Common myeloid progenitor, CD34-positive (primary cell): Measurements from ENCODE around the gene IRGC.
"Not testable (repeated sequence)": the region's sequence is repeated elsewhere in the genome, so short reads cannot be mapped to it uniquely, and the experiment has no call there.

ENCODE experiments used
- CTCF ChIA-PET: fragments of 350-600 bp; sonication (Branson Sonifier 250); formaldehyde crosslinking; loops from one replicate; lab custom pipeline; 2021; ENCODE audit warnings: antibody characterized with exemption; lab: Charles Lee
- POLR2A ChIA-PET: fragments of 350-600 bp; sonication (Branson Sonifier 250); formaldehyde crosslinking; loops from one replicate; lab custom pipeline; 2021; ENCODE audit warnings: antibody characterized with exemption; lab: Charles Lee
- DNase-seq, 3 donors: peaks; one replicate each; pipeline versions ENCODE4 v3.0.0 to v3.0.0-alpha.2; 2013
- H3K27ac ChIP-seq, 2 experiments: 1 replicate in 1 of 2; 2 replicates in 1 of 2; pipeline ENCODE4 v1.7.0; 2013; ENCODE audit warnings: inconsistent platforms in 2 of 2, low read length in 2 of 2, mild to moderate bottlenecking in 2 of 2, low read depth in 1 of 2, moderate library complexity in 1 of 2; ENCODE audit not compliant: severe bottlenecking in 2 of 2, insufficient read depth in 1 of 2, poor library complexity in 1 of 2
- H3K27me3 ChIP-seq, 5 experiments: replicated peaks in 2 of 5; 1 replicate in 3 of 5; 2 replicates in 2 of 5; pipeline versions ENCODE4 v1.6.1 to v1.7.0; 2013; ENCODE audit warnings: low read length in 4 of 5, mild to moderate bottlenecking in 2 of 5, moderate library complexity in 2 of 5, inconsistent platforms in 1 of 5; ENCODE audit not compliant: insufficient read depth in 5 of 5, control insufficient read depth in 4 of 5
- H3K36me3 ChIP-seq, 4 experiments: 1 replicate in 2 of 4; 2 replicates in 2 of 4; pipeline versions ENCODE4 v1.6.1 to v1.7.0; 2013; ENCODE audit warnings: low read length in 3 of 4, control low read depth in 1 of 4, mild to moderate bottlenecking in 1 of 4; ENCODE audit not compliant: control insufficient read depth in 4 of 4, insufficient read depth in 4 of 4
- H3K4me1 ChIP-seq, 4 experiments: 1 replicate in 3 of 4; 2 replicates in 1 of 4; pipeline versions ENCODE4 v1.6.1 to v1.7.1; 2013; ENCODE audit warnings: low read length in 3 of 4, mild to moderate bottlenecking in 3 of 4, control low read depth in 1 of 4, inconsistent platforms in 1 of 4, moderate library complexity in 1 of 4; ENCODE audit not compliant: control insufficient read depth in 4 of 4, insufficient read depth in 4 of 4; ENCODE audit errors: control extremely low read depth in 1 of 4
- H3K4me3 ChIP-seq, 7 experiments: 1 replicate in 4 of 7; 2 replicates in 3 of 7; pipeline versions ENCODE4 v1.5.1 to v1.7.0; 2013; ENCODE audit warnings: mild to moderate bottlenecking in 7 of 7, low read length in 6 of 7, moderate library complexity in 6 of 7, inconsistent platforms in 2 of 7, low read depth in 2 of 7, control low read depth in 1 of 7; ENCODE audit not compliant: insufficient read depth in 4 of 7, control insufficient read depth in 1 of 7; ENCODE audit errors: extremely low read depth in 1 of 7
- H3K9me3 ChIP-seq, 5 experiments: 1 replicate in 4 of 5; 2 replicates in 1 of 5; pipeline versions ENCODE4 v1.6.1 to v1.7.1; 2013; ENCODE audit warnings: low read length in 4 of 5, mild to moderate bottlenecking in 2 of 5, inconsistent platforms in 1 of 5, low read depth in 1 of 5, moderate library complexity in 1 of 5; ENCODE audit not compliant: control insufficient read depth in 4 of 5, insufficient read depth in 2 of 5; ENCODE audit errors: control extremely low read depth in 1 of 5
- WGBS: methylation state at CpG from one replicate; pipeline ENCODE4 v1.1.5; 2013; ENCODE audit not compliant: insufficient coverage; 5-methylcytosine and 5-hydroxymethylcytosine counted together

The IRGC gene

GRCh38 chr19:43755256-43755801 is 39.5 kb downstream of the IRGC start:
- CTCF ChIA-PET: interaction anchor here (1.0 to 9.7 kb wide), 7 partner anchors 8 to 87 kb away, joined by 3 to 65 read pairs (median 4); no protein-coding TSS in a partner anchor
- peaks cover 4 to 43% (median 28%) of the 10 kb centered on the region in 4 experiments for H3K4me1 ChIP-seq

GRCh38 chr19:43759515-43759914 is 43.6 kb downstream of the IRGC start:
- no peak for DNase-seq
- CTCF ChIA-PET: interaction anchor here (1.3 to 2.9 kb wide), 5 partner anchors 12 to 160 kb away, joined by 3 to 18 read pairs (median 4); no protein-coding TSS in a partner anchor
- H3K27ac ChIP-seq: no peak overlapping the region
- H3K4me3 ChIP-seq: no peak overlapping the region
- H3K4me1 ChIP-seq: peaks cover 0 to 38% (median 22%) of the 10 kb centered on the region in 4 experiments
- H3K27me3 ChIP-seq: no peaks in the 10 kb centered on the region
- peaks cover 0 to 6% (median 1%) of the 10 kb centered on the region in 4 experiments for H3K36me3 ChIP-seq
- 100% methylated on average over 5 of the region's 5 CpGs for WGBS
- no peaks in the 10 kb centered on the region for H3K9me3 ChIP-seq
- POLR2A ChIA-PET: no interaction called here

More at GRCh38 chr19:43755256-43755801, 39.5 kb downstream of the IRGC start:
- Histone ChIP-seq H3K9me3 (no peaks in the 10 kb centered on the region), H3K27me3 (no peaks in the 10 kb centered on the region), H3K4me3 (peak overlapping the region; percentile 73 to 94 (median 88)), H3K36me3 (peaks cover 3 to 21% (median 9%) of the 10 kb centered on the region in 4 experiments), H3K27ac (peak overlapping the region; percentile 79 to 94)
- POLR2A ChIA-PET: interaction anchor here (0.6 to 2.0 kb wide), 3 partner anchors 10 to 93 kb away, joined by 3 to 9 read pairs (median 3); no protein-coding TSS in a partner anchor
- peak; percentile 77 to 82 (median 80) for DNase-seq
- under 1% methylated on average over 18 of the region's 28 CpGs for WGBS

GRCh38 chr19:43760941-43761340 is 45.1 kb downstream of the IRGC start:
- Histone ChIP-seq H3K27me3 (no peaks in the 10 kb centered on the region), H3K36me3 (peaks cover 0 to 17% (median 9%) of the 10 kb centered on the region in 4 experiments), H3K4me3 (no peak overlapping the region), H3K27ac (no peak overlapping the region), H3K9me3 (no peaks in the 10 kb centered on the region), H3K4me1 (peaks cover 0 to 44% (median 21%) of the 10 kb centered on the region in 4 experiments)
- no peak for DNase-seq
- no CpG with 5 or more reads among the region's 4 CpGs for WGBS
- ChIA-PET POLR2A (interaction anchor here (0.8 kb wide), 1 partner anchor 15 kb away, joined by 6 read pairs; no protein-coding TSS in a partner anchor), CTCF (interaction anchor here (0.8 to 10.3 kb wide), 3 partner anchors 16 to 48 kb away, joined by 3 to 149 read pairs (median 5); partner anchors contain the start of gene KCNN4)

GRCh38 chr19:43762814-43763213 is 46.9 kb downstream of the IRGC start:
- Histone ChIP-seq H3K9me3 (no peaks in the 10 kb centered on the region), H3K36me3 (peaks cover 0 to 29% (median 24%) of the 10 kb centered on the region in 4 experiments), H3K4me1 (peaks cover 0 to 45% (median 25%) of the 10 kb centered on the region in 4 experiments), H3K4me3 (no peak overlapping the region), H3K27ac (no peak overlapping the region), H3K27me3 (no peaks in the 10 kb centered on the region)
- POLR2A ChIA-PET: no interaction called here
- CTCF ChIA-PET: interaction anchor here (0.7 to 10.3 kb wide), 7 partner anchors 8 to 80 kb away, joined by 3 to 149 read pairs (median 6); partner anchors contain the start of gene KCNN4
- no peak for DNase-seq
- 100% methylated on average over 2 of the region's 3 CpGs for WGBS

GRCh38 chr19:43763473-43763939 is 47.6 kb downstream of the IRGC start:
- CTCF ChIA-PET: interaction anchor here (0.7 to 10.3 kb wide), 8 partner anchors 8 to 81 kb away, joined by 3 to 149 read pairs (median 5); partner anchors contain the start of genes KCNN4 and SMG9
- POLR2A ChIA-PET: interaction anchor here (0.8 kb wide), 1 partner anchor 14 kb away, joined by 4 read pairs; no protein-coding TSS in a partner anchor

GRCh38 chr19:43764684-43765083 is 48.8 kb downstream of the IRGC start:
- H3K27ac ChIP-seq: peak overlapping the region in 1 of 2 experiments; percentile 70
- CTCF ChIA-PET: interaction anchor here (1.7 to 10.3 kb wide), 3 partner anchors 11 to 20 kb away, joined by 6 to 149 read pairs (median 65); partner anchors contain the start of genes KCNN4 and SMG9
- POLR2A ChIA-PET: interaction anchor here (0.6 kb wide), 1 partner anchor 9 kb away, joined by 3 read pairs; no protein-coding TSS in a partner anchor
- not testable (repeated sequence) for H3K4me3 ChIP-seq, H3K27me3 ChIP-seq, DNase-seq, H3K9me3 ChIP-seq
- peaks cover 0 to 59% (median 38%) of the 10 kb centered on the region in 4 experiments for H3K4me1 ChIP-seq
- H3K36me3 ChIP-seq: peaks cover 0 to 47% (median 40%) of the 10 kb centered on the region in 4 experiments
- 93% methylated on average over 8 of the region's 8 CpGs for WGBS

More at GRCh38 chr19:43763473-43763939, 47.6 kb downstream of the IRGC start:
- Histone ChIP-seq H3K4me1 (peaks cover 0 to 47% (median 27%) of the 10 kb centered on the region in 4 experiments), H3K27me3 (no peaks in the 10 kb centered on the region), H3K4me3 (no peak overlapping the region), H3K36me3 (peaks cover 0 to 35% (median 28%) of the 10 kb centered on the region in 4 experiments), H3K27ac (peak overlapping the region; percentile 25 to 51), H3K9me3 (no peaks in the 10 kb centered on the region)
- WGBS: 57% methylated on average over 3 of the region's 3 CpGs
- DNase-seq: no peak
